Endometrial microvascular endothelial cells (primary cell): ENCODE data around the gene FHIP1B. TPM values are rescaled to one million over a fixed set of nuclear protein-coding genes. Genes with fewer than 3 reads are reported as not detected.

ENCODE experiments used
- in situ Hi-C: cut with HindIII; loops from 2 replicates; pipeline ENCODE4 v1.10.0; 2017; ENCODE audit warnings: low sequenced_read_pairs, low pct_unique_long_range_greater_than_20kb; ENCODE audit errors: inconsistent ontology term
- total RNA-seq: library from RNA; depleted of rRNA; stranded (reverse); fragments of >200 nt; gene quantifications from one replicate; pipeline ENCODE4 v1.2.3, GENCODE V29; 2015; ENCODE audit errors: inconsistent ontology term

FHIP1B gene
- total RNA-seq, 1 donor from 2014 or later = 12.5 TPM

DNA sequence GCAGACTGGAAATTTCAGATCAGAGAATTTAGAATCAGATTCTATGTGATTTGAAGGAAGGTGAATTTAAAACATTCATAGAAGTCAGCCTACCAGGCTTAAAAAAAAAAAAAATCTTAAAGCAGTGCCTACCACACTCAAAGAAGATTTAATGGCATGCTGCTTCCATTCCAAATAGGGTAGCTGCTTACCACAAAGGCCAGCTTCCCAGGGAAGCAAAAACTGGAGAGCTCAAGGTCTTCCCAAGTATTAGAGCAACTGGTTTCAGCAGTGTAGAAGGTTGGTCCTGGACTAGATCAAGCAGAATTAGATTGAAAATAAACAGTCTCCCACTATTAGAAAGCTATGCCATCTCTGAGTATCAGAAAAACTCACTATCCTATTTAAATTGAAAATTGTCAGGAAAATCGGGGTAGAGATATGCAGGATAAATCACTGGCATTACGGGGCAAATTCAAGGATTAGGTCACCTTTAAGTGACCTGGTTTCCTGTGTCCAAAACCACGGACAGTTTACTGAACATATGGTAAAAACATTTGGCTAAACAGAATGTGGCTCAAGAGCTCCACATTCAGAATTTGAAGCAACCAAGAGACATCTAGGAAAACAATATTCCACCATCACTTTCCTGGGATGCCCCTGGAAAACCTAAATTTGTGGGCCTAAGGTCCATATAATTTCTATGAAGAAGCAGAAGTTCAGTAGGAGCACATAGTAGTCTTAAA is 27.8 kb downstream of the FHIP1B start:
- in situ Hi-C loops = no loop called here

DNA sequence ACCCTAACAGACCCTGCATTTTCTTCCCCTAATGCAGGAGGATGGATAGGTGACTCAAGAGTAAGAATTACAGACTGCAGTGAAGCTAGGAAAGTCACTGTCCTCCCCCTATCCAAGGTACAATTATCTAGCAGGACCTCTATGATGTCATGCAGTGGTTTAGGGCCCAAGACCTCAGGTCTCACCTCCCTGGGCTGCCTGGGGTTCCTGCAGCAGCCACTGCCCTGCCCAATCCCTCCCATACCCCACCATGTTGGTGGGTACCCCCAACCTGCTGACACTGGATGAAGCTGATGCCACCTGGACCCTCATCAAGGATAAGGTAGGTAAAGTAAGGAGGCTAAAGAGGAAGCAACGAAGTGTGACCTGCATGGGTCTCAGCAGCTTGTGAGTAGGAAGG is 29.1 kb downstream of the FHIP1B start, which contains the start of gene C11orf42:
TSS of gene C11orf42 (plus strand) at position 192 of the 400 bp plus-strand sequence. CDS start at position 251, 59 bp downstream.
- in situ Hi-C loops = no loop called here

- in situ Hi-C loops = no loop called here
Observed at GRCh38 chr11:6204706-6205105, 29.7 kb downstream of the FHIP1B start.

- in situ Hi-C loops = no loop called here
Observed at GRCh38 chr11:6203327-6203726, 31.1 kb downstream of the FHIP1B start.

DNA sequence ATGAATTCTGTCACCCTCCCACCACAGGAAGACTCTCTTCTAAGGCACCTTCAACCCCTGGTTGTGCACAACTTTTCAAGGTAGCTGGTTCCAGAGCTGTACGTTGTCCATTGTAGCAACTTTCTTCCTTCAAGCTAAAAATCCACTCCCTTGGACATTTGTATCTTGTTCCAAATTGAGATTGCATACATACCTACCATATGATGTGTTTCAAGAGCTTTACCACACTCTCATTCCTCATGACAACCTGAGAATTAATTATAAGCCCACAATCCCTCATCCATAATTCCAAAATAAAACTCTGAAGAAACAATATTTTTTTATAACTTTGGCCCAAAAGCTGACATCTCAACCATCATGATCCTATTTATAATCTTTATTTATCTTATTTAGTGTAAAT is 32.4 kb downstream of the FHIP1B start:
- in situ Hi-C loops = no loop called here

GRCh38 chr11:6201481-6201880 is 33.0 kb downstream of the FHIP1B start:
- in situ Hi-C loops = no loop called here

DNA sequence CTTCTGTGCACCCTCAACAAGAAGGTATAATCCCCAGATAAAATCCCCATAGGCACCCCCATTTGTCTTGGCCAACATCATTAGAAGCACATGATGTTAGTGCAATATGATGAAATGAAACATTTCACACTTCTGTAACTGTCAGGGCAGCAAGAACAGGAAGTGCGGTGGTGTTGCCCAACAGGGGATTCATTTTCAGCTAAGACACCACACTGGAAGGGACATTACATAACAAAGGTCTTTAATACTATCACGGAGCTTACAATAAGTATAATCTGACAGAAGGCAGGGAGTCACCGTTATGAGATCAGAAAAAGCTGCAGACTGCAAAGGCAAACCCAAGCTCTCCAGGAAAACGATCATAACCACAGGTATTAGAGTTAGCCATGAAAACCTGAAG is 33.5 kb downstream of the FHIP1B start:
- in situ Hi-C loops = no loop called here

DNA sequence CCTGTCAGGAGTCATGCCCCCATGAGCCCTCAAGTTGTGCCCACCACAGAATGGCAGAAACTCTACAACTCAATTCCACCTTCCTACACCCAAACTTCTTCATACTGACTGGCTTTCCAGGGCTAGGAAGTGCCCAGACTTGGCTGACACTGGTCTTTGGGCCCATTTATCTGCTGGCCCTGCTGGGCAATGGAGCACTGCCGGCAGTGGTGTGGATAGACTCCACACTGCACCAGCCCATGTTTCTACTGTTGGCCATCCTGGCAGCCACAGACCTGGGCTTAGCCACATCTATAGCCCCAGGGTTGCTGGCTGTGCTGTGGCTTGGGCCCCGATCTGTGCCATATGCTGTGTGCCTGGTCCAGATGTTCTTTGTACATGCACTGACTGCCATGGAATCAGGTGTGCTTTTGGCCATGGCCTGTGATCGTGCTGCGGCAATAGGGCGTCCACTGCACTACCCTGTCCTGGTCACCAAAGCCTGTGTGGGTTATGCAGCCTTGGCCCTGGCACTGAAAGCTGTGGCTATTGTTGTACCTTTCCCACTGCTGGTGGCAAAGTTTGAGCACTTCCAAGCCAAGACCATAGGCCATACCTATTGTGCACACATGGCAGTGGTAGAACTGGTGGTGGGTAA is 35.1 kb downstream of the FHIP1B start, which contains the start of gene OR52W1:
TSS of gene OR52W1 (plus strand) at position 51 of the 637 bp plus-strand sequence. CDS start at position 51, 0 bp downstream.
- in situ Hi-C loops = no loop called here

DNA sequence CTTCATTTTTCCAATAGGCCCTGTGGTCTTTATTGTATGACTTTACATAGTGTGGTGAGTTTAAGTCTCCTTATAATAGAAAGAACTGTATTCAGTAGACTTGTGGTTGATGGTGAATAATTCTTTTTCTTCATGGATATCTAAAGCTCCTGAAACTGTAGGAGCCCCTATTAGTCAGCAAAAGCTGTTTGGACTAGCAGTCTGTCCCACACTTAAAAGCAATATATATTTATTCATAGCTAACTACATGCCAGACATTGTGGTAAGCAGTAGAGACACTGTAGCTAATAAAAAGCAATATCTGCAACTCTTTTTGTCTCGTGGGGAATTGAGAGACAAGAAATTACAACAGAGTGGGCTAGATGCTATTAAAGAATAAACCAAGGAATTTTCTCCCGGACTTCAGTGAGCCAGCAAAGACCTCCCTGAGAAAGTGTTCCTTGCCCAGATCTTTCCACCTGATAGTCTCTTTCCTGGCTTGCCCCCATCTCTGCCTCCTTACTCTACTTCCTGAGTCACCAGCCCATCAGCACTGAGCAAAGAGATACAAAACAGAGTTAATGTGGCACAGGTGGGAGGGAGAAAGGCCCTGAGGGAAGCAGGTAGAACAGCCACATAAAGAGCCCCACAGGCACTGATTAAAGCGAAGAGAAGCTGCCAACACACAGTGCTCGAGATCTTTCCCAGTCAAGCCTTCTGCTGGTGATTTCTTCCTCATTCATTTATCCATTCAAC is 36.8 kb downstream of the FHIP1B start:
- in situ Hi-C loops = no loop called here

- in situ Hi-C loops = no loop called here
Observed at GRCh38 chr11:6196396-6196795, 38.0 kb downstream of the FHIP1B start.

- in situ Hi-C loops = no loop called here
Observed at GRCh38 chr11:6194065-6194581, 40.3 kb downstream of the FHIP1B start.

- in situ Hi-C loops = no loop called here
Observed at GRCh38 chr11:6191742-6192141, 42.7 kb downstream of the FHIP1B start.

- in situ Hi-C loops = no loop called here
Observed at GRCh38 chr11:6175440-6175839, 59.0 kb downstream of the FHIP1B start.

DNA sequence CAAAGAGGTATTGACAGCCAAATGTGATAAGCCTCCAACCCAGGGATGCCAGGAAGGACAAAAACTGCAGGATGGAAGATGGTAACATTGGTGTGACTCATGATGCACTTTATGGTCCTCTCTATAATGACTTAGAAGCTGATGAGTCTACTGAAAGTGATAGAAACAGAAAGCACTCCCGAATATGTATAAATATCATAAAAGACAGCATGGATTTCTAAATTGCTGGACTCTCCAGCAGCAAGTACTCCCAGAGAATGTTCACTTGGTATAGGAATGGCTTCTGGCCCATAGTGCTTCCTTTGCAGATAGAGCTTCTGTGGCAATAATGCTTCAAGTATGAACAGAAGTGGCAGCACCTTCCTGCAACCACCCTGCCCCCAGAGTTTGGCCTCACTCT is 64.2 kb downstream of the FHIP1B start, which contains the start of gene OR52B2:
TSS of gene OR52B2 (minus strand) at position 101 of the 400 bp plus-strand sequence. CDS start at position 101, 0 bp downstream.
- in situ Hi-C loops = no loop called here

Other genes with a start within 250 kb of the FHIP1B start
- not detected for gene OR52L1, start 247.7 kb downstream of the FHIP1B start, total RNA-seq
- gene OR56A4, start 227.7 kb downstream of the FHIP1B start, total RNA-seq = not detected
- not detected for gene OR56A1, start 203.9 kb downstream of the FHIP1B start, total RNA-seq
- not detected for gene OR56B4, start 127.0 kb downstream of the FHIP1B start, total RNA-seq
- gene OR52B2, start 64.3 kb downstream of the FHIP1B start, total RNA-seq = not detected
- not detected for gene OR52W1, start 35.4 kb downstream of the FHIP1B start, total RNA-seq
- gene C11orf42, start 29.1 kb downstream of the FHIP1B start, total RNA-seq = not detected
- gene CNGA4, start 4.5 kb upstream of the FHIP1B start, total RNA-seq = not detected
- gene CCKBR, start 25.2 kb upstream of the FHIP1B start, total RNA-seq = not detected
- gene CAVIN3, start 85.9 kb upstream of the FHIP1B start, total RNA-seq = 369 TPM
- gene SMPD1, start 155.8 kb upstream of the FHIP1B start, total RNA-seq = 83.9 TPM
- gene APBB1, start 184.5 kb upstream of the FHIP1B start, total RNA-seq = 52.8 TPM
- gene HPX, start 206.4 kb upstream of the FHIP1B start, total RNA-seq = not detected
- gene TRIM3, start 239.3 kb upstream of the FHIP1B start, total RNA-seq = 60.0 TPM
- gene ARFIP2, start 246.7 kb upstream of the FHIP1B start, total RNA-seq = 51.8 TPM
- 24.4 TPM for gene TIMM10B, start 246.9 kb upstream of the FHIP1B start, total RNA-seq